Epidermal melanocyte (primary cell): Measurements from ENCODE around the gene NR5A1.

ENCODE experiments used
- DNase-seq: peaks from one replicate; pipeline ENCODE4 v3.0.0; 2011; ENCODE audit warnings: low spot score; ENCODE audit not compliant: insufficient read length

The NR5A1 gene

DNA sequence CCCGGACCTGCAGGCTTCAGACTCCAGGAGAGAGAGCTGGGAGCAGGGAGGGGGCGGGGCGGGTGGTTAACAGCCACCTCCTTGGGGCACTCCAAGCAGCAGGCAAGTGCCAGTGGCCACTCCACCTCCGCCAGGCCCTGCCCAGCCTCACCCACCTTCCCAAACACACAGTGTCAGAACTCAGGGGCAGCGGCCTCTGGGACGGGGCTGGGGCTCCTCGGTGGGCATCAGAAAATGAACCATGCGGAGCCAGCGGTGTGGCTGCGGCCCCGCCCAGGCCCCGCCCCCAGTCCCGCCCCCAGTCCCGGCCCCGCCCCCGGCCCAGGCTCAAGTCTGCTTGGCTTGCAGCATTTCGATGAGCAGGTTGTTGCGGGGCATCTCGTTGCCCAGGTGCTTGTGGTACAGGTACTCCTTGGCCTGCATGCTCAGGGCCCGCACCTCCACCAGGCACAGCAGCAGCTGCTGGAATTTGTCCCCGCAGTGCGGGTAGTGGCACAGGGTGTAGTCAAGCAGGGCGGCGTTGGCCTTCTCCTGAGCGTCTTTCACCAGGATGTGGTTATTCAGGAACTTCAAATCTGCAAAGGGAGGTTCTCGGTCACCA is 24.7 kb downstream of the NR5A1 start:
- DNase-seq = no peak

DNA sequence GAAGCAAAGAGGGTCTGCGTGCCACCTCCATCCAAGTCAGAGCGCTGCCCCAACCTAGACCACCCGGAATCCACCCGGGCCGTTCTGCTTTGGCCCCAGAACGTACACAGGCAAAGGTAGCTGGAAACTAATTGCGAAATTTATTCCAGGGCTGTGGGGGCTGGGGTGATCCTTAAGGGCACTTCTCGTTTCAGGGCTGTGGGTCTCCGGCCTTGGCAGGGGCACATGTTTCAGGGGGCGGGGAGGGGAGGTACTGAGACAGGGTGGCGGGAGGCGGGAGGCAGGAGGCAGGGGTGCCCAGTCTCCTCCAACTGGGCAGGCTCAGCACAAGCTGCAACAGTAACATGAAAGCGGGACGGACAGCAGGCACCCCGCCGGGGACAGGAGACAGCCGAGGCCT is 26.1 kb downstream of the NR5A1 start:
- DNase-seq = no peak

DNA sequence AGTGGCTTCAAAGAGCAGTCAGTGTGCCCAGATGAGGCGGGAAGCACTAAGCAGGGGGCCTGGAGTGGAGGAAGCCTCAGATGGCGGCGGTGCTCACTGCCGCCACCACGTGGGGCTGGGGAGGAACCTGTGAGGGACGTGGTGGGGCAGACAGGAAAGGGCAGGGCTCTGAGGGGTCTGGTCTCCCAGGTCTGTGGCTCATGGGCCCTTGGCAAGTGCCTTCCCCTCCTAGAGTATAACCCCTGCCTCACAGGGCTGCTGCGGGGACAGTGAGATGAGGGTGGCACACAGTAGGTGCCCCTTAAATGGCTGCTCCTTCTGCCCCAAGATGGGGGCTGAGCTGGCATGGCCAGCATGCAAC is 26.6 kb downstream of the NR5A1 start:
- DNase-seq = no peak

DNA sequence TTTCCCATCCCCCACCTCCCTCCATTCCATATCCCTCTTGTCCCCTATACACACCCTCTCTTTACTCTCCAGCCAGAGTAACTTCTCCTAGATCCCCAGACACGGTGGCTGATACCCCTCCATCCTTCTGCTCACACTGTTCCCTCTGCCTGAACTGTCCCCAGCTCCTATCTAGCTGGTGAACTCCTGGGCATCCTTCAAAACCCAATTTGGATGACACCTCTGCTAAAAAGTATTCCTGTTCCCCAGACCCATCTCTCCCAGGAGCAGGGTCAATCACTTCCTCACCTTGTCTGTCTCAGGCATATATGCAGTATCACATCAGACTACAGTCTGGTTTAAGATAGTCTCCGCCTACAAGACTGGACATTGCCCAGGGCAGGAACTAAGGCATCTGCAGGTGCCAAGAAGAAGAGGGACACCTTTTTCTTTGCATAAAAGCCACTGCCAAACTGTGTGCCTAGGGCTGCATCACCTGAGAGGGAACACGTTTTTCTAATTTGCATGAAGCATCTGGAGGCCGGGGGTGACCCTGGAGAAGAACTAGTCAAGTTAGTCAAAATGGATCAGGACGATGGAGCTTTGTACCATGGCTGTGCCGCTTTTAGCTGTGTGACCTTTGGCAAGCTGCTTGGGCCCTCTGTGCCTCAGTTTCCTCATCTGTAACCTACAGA is 27.1 kb downstream of the NR5A1 start:
- no peak for DNase-seq

GRCh38 chr9:124479371-124479770 is 27.8 kb downstream of the NR5A1 start:
- no peak for DNase-seq

GRCh38 chr9:124478354-124478753 is 28.8 kb downstream of the NR5A1 start:
- DNase-seq = no peak

GRCh38 chr9:124477648-124478285 is 29.4 kb downstream of the NR5A1 start:
- no peak for DNase-seq

DNA sequence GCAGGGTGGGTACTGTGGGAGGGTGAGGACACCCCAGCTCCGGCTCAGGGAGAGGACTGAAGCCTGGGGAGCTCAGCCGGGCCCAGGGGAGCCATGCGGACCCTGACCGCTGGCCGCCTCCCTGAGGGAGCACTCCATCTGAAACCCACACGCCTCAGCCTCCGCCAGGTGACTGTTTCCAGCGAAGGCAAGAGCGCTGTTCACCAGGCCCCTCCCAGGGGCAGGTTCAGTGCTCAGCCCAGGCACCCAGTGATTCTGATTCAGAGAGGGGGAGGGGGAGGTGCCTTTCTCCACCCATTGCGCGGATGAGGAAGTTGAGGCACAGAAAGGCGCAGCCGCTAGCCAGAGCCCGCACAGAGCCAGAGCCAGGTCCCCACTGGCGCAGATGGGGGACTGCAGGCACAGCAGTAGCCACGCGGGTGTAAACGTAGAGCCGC is 30.0 kb downstream of the NR5A1 start:
- no peak for DNase-seq

GRCh38 chr9:124475868-124476690 is 31.1 kb downstream of the NR5A1 start:
- no peak for DNase-seq

DNA sequence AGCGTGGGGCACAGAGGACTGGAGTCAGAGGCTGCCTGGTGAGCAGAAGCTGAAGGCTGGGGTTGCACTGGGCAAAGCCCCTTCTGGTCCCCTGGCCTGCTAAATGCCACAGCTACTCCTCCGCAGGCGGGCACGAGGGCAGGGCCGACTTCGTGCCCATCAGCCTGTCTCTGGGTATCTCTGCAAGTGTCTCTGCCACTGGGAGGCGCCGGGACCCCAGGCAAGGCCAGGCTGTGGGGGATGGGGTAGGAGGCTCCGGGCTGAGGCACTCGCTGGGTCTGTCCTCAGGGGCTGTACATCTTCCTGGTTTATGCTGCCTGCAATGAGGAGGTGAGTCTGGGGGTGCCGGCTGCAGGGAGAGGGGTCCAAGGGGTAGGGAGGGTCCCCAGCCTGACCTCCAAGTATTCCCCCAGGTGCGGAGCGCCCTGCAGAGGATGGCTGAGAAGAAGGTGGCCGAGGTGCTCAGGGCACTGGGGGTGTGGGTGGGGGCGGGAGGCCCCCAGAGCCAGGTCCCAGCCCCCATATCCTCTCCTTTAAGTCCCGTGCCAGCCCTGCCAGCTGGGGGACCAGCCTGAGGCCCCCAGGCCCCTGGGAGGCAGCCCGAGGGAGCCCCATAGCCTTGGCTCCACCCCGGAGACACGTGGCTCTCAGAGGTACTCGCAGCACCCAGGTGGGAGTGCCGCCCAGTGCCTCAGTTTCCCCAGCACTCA is 31.9 kb downstream of the NR5A1 start:
- no peak for DNase-seq

DNA sequence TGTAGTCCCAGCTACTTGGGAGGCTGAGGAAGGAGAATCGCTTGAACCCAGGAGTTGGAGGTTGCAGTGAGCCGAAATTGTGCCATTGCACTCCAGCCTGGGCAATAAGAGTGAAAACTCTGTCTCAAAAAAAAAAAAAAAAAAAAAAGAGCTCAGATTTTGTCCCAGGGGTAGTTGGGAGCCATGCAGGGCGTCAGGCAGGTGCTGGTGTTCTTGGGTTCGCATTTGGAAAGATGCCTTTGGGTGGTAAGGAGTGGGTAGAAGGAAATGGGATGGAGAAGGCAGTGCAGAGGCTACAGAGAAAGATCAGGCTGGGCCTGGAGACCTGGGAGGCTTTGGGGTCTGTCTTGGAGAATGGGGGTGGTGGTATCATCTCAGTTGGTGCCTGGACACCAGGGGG is 33.0 kb downstream of the NR5A1 start:
- no peak for DNase-seq

DNA sequence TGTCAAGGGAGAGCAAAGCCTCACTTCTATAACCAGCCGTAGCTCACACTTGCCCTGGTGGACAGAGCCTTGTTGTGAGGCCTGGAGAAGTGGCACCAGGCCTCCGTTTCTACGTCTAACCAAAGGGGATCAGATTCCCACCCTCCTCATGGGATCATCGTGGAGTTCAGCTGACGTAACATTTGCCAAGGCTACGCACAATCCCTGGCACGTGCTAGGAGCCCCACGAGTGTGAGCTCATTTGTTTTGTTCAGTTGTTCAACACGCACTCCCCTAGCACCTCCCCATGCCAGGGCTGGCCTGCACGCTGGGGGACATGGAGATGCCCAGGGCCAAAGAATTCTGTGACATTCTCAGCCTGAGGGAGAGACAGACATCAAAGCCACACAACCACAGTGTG is 33.9 kb downstream of the NR5A1 start:
- no peak for DNase-seq

GRCh38 chr9:124472770-124473169 is 34.4 kb downstream of the NR5A1 start:
- no peak for DNase-seq

GRCh38 chr9:124471761-124472160 is 35.4 kb downstream of the NR5A1 start:
- DNase-seq = no peak

- no peak for DNase-seq
Observed at GRCh38 chr9:124470726-124471125, 36.5 kb downstream of the NR5A1 start.

GRCh38 chr9:124470306-124470705 is 36.9 kb downstream of the NR5A1 start:
- DNase-seq = no peak

DNA sequence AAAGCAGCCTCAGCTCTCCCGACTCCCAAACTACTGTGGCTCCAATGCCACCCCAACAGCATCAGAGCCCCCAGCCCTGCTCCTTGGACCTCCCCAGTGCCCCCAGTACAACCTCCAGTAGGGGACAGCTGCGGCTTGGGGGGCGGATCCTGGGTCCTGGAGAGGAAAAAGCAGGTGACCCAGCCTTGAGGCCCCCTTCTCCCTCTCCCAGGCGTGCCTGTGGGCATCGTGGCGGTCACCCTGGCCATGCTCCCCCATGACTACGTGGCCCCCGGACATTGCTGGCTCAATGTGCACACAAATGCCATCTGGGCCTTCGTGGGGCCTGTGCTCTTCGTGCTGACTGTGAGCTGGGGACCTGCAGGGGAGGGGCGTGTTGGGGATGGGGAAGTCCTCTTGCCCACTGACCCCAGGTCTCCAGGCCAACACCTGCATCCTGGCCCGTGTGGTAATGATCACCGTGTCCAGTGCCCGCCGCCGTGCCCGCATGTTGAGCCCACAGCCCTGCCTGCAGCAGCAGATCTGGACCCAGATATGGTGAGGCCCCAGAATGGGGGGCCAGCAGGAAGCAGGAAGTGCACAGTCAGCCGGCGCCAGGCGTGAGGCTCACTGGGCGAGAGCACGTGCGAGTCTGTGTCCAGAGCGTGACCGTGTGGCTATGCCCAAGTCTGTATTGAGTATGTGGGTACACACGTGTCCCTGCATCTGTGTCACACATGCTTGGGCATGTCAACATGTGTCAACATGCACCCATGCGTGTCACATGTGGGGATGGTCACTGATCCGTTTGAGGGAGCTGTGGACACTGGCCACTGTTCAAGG is 38.0 kb downstream of the NR5A1 start:
- DNase-seq = no peak

- no peak for DNase-seq
Observed at GRCh38 chr9:124468061-124468740, 39.0 kb downstream of the NR5A1 start.

GRCh38 chr9:124467410-124468060 is 39.7 kb downstream of the NR5A1 start:
- DNase-seq = no peak

GRCh38 chr9:124465736-124466135 is 41.5 kb downstream of the NR5A1 start:
- no peak for DNase-seq
